ENCODE results near the gene ITGB4. TPM values are rescaled to one million over a fixed set of nuclear protein-coding genes. Genes with fewer than 3 reads are reported as not detected.

The ITGB4 gene
- total and polyA plus RNA-seq, 2 of the 13 experiments (the other 11 are each of a cell fraction or from before 2014, with no cell fraction given), result 6.9 to 14.5 TPM

GRCh38 chr17:75723171-75723930 is 2.1 kb downstream of the ITGB4 start (continued):
- TF ChIP-seq RARG (CRISPR knock-in tag; IDR thresholded peaks at IDR 0.05; ENCODE audit: low read depth) (no peak), EED (CRISPR knock-in tag; IDR thresholded peaks at IDR 0.05) (0 out of 2 replicates have a peak, but pooled peaks have one; percentile 3), BHLHE40 (IDR thresholded peaks at IDR 0.05; ENCODE audit: low read length) (no peak), ZNF616 (CRISPR knock-in tag; IDR thresholded peaks at IDR 0.05; ENCODE audit: low read depth) (no peak), ZNF362 (CRISPR knock-in tag; IDR thresholded peaks at IDR 0.05; ENCODE audit: borderline replicate concordance) (no peak), ZSCAN9 (CRISPR knock-in tag; IDR thresholded peaks at IDR 0.05; ENCODE audit: borderline replicate concordance) (no peak), ZFY (CRISPR knock-in tag; IDR thresholded peaks at IDR 0.05) (0 out of 2 replicates have a peak, but pooled peaks have one; percentile 34), DBP (CRISPR knock-in tag; IDR thresholded peaks at IDR 0.05; ENCODE audit: not compliant biosample characterization) (no peak), ATF4 (CRISPR knock-in tag; IDR thresholded peaks at IDR 0.05) (no peak), ATF7-NPFF (CRISPR knock-in tag; IDR thresholded peaks at IDR 0.05; ENCODE audit: low read depth) (no peak), POLR2AphosphoS2 (IDR thresholded peaks at IDR 0.05; ENCODE audit: low read depth, low read length) (no peak), ZNF775 (CRISPR knock-in tag; IDR thresholded peaks at IDR 0.05; ENCODE audit: borderline replicate concordance) (no peak), RFXAP (CRISPR knock-in tag; IDR thresholded peaks at IDR 0.05; ENCODE audit: borderline replicate concordance) (no peak), CTCF (CRISPR knock-in tag; IDR thresholded peaks at IDR 0.05) (0 out of 2 replicates have a peak, but pooled peaks have one; percentile 8), TCF7L2 (IDR thresholded peaks at IDR 0.05; ENCODE audit: low read depth, low read length) (no peak), ZNF770 (CRISPR knock-in tag; IDR thresholded peaks at IDR 0.05) (no peak), SP5 (CRISPR knock-in tag; IDR thresholded peaks at IDR 0.05; ENCODE audit: borderline replicate concordance, low read depth) (no peak), POGK (CRISPR knock-in tag; conservative IDR thresholded peaks at IDR 0.05) (no peak)
